Neural cell (in vitro differentiated cells): Measurements from ENCODE around the gene GNE. TPM values are rescaled to one million over a fixed set of nuclear protein-coding genes. Genes with fewer than 3 reads are reported as not detected.

Experiments
- H2AFZ ChIP-seq: fragments of 200-600, 300-800 bp; sonication (generic), shearing (Covaris generic); 2 replicates; pipeline ENCODE4 v1.6.0; 2014; ENCODE audit warnings: low read depth, mild to moderate bottlenecking, antibody characterized with exemption, low read length, moderate library complexity
- H3F3A ChIP-seq: fragments of 200-600 bp; shearing (Covaris generic); 2 replicates; pipeline ENCODE4 v1.6.1; 2016; ENCODE audit warnings: mild to moderate bottlenecking, moderate library complexity, mixed read lengths, antibody characterized with exemption, low read length; ENCODE audit not compliant: insufficient read depth, poor library complexity, severe bottlenecking
- H3K27ac ChIP-seq: fragments of 200-600, 300-800 bp; sonication (generic), shearing (Covaris generic); 2 replicates; pipeline ENCODE4 v1.5.1; 2014; ENCODE audit warnings: mild to moderate bottlenecking, low read length, moderate library complexity
- H3K27me3 ChIP-seq: fragments of 300-800, 200-600 bp; sonication (generic), shearing (Covaris generic); 2 replicates; pipeline ENCODE4 v1.6.0; 2014; ENCODE audit warnings: mild to moderate bottlenecking, low read depth, low read length, moderate library complexity; ENCODE audit not compliant: insufficient read depth
- H3K36me3 ChIP-seq: fragments of 300-800, 200-600 bp; sonication (generic), shearing (Covaris generic); 2 replicates; pipeline ENCODE4 v1.5.1; 2014; ENCODE audit warnings: mild to moderate bottlenecking, antibody characterized with exemption, low read length, moderate library complexity; ENCODE audit not compliant: insufficient read depth
- H3K4me2 ChIP-seq: fragments of 300-800, 200-600 bp; sonication (generic), shearing (Covaris generic); 2 replicates; pipeline ENCODE4 v1.6.0; 2014; ENCODE audit warnings: mild to moderate bottlenecking, low read length
- H3K4me3 ChIP-seq: fragments of 300-800, 200-600 bp; sonication (generic), shearing (Covaris generic); 2 replicates; pipeline ENCODE4 v1.5.1; 2014; ENCODE audit warnings: mild to moderate bottlenecking, low read length, moderate library complexity
- H3K79me2 ChIP-seq: fragments of 200-600 bp; shearing (Covaris generic); replicated peaks from 2 replicates; pipeline ENCODE4 v1.6.0; 2014; ENCODE audit warnings: mild to moderate bottlenecking, low read length, moderate library complexity; ENCODE audit not compliant: insufficient read depth
- H3K9ac ChIP-seq: fragments of 300-800, 200-600 bp; sonication (generic), shearing (Covaris generic); 2 replicates; pipeline ENCODE4 v1.6.1; 2016; ENCODE audit warnings: mild to moderate bottlenecking, low read length, mixed read lengths
- H3K9me2 ChIP-seq: fragments of 200-600 bp; shearing (Covaris generic); 2 replicates; pipeline ENCODE4 v1.6.1; 2016; ENCODE audit warnings: mild to moderate bottlenecking, low read length, mixed read lengths; ENCODE audit not compliant: insufficient read depth
- H3K9me3 ChIP-seq: fragments of 200-600, 300-800 bp; sonication (generic), shearing (Covaris generic); 2 replicates; pipeline ENCODE4 v1.6.1; 2016; ENCODE audit warnings: mild to moderate bottlenecking, mixed run types, low read length, moderate library complexity, mixed read lengths
- H4K20me1 ChIP-seq: fragments of 200-600 bp; shearing (Covaris generic); 2 replicates; pipeline ENCODE4 v1.6.1; 2016; ENCODE audit warnings: mild to moderate bottlenecking, mixed run types; ENCODE audit not compliant: insufficient read depth
- EP300 ChIP-seq: fragments of 450-650 bp; conservative IDR thresholded peaks from 2 replicates; pipeline ENCODE4 v1.6.1; 2014; ENCODE audit warnings: antibody characterized with exemption, mild to moderate bottlenecking, moderate library complexity; ENCODE audit not compliant: poor library complexity, severe bottlenecking
- EZH2 ChIP-seq: fragments of 200-600, 300-800 bp; shearing (Covaris generic), sonication (generic); IDR thresholded peaks from 2 replicates; pipeline ENCODE4 v1.6.1; 2014; ENCODE audit warnings: antibody characterized with exemption, low read length, borderline replicate concordance, mild to moderate bottlenecking; ENCODE audit not compliant: insufficient read depth, poor library complexity, severe bottlenecking
- MXI1 ChIP-seq: fragments of 450-650 bp; conservative IDR thresholded peaks from 2 replicates; pipeline ENCODE4 v1.6.1; 2014; ENCODE audit warnings: antibody characterized with exemption, mild to moderate bottlenecking; ENCODE audit not compliant: poor library complexity, severe bottlenecking
- POLR2AphosphoS5 ChIP-seq: IDR thresholded peaks from 2 replicates; pipeline ENCODE4 v1.6.1; 2012
- RAD21 ChIP-seq: fragments of 450-650 bp; conservative IDR thresholded peaks from 2 replicates; pipeline ENCODE4 v1.6.1; 2014; ENCODE audit warnings: antibody characterized with exemption, mild to moderate bottlenecking, moderate library complexity
- SMC3 ChIP-seq: fragments of 450-650 bp; conservative IDR thresholded peaks from 2 replicates; pipeline ENCODE4 v1.6.1; 2014; ENCODE audit warnings: antibody characterized with exemption, mild to moderate bottlenecking, moderate library complexity; ENCODE audit not compliant: poor library complexity
- TAF1 ChIP-seq: IDR thresholded peaks from 2 replicates; pipeline ENCODE4 v1.6.1; 2012; ENCODE audit warnings: low read depth
- polyA minus RNA-seq: library from RNA; depleted of rRNA, polyadenylated mRNA; stranded (reverse); fragments of >200 nt; gene quantifications from 2 replicates; pipeline ENCODE4 v1.2.3, GENCODE V29; 2014
- polyA plus RNA-seq: library from polyadenylated mRNA; depleted of rRNA; stranded (reverse); fragments of >200 nt; gene quantifications from 2 replicates; pipeline ENCODE4 v1.2.3, GENCODE V29; 2014
- TF ChIP-seq, protein P1 (sequence below): fragments of 450-650 bp; IDR thresholded peaks from 2 replicates; pipeline ENCODE4 v1.5.1; 2014; ENCODE audit warnings: antibody characterized with exemption, mild to moderate bottlenecking, moderate library complexity; ENCODE audit not compliant: poor library complexity, severe bottlenecking
- TF ChIP-seq, protein P2 (sequence below): IDR thresholded peaks from 2 replicates; pipeline ENCODE4 v1.6.1; 2012; ENCODE audit warnings: borderline replicate concordance

GNE gene, protein sequence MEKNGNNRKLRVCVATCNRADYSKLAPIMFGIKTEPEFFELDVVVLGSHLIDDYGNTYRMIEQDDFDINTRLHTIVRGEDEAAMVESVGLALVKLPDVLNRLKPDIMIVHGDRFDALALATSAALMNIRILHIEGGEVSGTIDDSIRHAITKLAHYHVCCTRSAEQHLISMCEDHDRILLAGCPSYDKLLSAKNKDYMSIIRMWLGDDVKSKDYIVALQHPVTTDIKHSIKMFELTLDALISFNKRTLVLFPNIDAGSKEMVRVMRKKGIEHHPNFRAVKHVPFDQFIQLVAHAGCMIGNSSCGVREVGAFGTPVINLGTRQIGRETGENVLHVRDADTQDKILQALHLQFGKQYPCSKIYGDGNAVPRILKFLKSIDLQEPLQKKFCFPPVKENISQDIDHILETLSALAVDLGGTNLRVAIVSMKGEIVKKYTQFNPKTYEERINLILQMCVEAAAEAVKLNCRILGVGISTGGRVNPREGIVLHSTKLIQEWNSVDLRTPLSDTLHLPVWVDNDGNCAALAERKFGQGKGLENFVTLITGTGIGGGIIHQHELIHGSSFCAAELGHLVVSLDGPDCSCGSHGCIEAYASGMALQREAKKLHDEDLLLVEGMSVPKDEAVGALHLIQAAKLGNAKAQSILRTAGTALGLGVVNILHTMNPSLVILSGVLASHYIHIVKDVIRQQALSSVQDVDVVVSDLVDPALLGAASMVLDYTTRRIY
- 22.7 and 29.2 TPM in 2 replicates for polyA plus RNA-seq
- 41.4 and 51.6 TPM in 2 replicates for polyA minus RNA-seq

DNA sequence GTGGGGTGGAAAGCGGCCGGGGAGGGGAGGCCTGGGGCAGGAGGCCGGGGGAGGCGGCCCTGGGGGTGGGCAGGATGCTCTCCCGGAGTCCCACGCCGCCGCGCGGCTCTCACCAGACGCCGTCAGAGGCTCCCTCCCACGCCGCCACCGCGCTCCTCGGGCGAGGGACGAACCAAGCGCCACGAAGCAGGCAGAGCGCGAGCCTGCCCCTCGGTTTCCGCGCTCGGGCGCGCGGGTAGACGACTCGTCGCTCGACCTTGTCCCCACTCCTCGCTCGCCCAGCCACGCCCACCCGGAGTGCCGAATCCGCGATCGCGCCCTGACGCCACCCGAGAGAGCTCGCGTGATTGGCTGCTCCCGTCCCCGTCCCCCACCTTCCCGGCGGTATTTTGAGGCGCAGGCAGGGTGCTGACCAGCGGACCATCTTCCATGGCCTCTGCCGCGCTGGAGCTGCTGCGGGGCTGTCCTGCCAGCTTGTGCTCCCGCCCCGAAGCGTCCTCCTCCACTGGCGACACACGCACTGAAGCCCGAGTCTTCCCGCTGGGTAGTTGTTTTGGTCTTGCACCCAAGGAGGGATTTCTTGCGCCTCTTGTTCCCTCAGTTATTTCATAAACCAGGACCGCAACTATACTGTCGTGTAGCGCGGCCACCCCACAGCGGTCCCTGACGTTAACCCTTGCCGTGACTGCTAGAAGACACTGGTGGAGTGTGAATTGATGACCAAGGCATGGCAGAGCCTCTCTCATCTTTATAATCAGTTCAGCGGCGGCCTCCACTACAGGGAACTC is at the start of gene GNE:
TSS of gene GNE (minus strand) at position 241 of the 788 bp plus-strand sequence. CDS start 9,093 bp downstream, outside the sequence.
- peak within 1 kb of the TSS; percentile 91 for H3K27ac ChIP-seq
- no peaks in the 10 kb centered on the region for H3K36me3 ChIP-seq
- H3K27me3 ChIP-seq, result no peaks in the 10 kb centered on the region
- H3K9me2 ChIP-seq, result no peaks in the 10 kb centered on the region
- H2AFZ ChIP-seq, result peak within 1 kb of the TSS; percentile 95
- H3K4me2 ChIP-seq, result peak within 1 kb of the TSS; percentile 53
- H3K9me3 ChIP-seq, result no peaks in the 10 kb centered on the region
- peak within 1 kb of the TSS; percentile 98 for H3K4me3 ChIP-seq
- H3F3A ChIP-seq, result no peaks in the 10 kb centered on the region
- peaks cover 16% of the 10 kb centered on the region for H3K79me2 ChIP-seq
- TF ChIP-seq, protein P1, sequence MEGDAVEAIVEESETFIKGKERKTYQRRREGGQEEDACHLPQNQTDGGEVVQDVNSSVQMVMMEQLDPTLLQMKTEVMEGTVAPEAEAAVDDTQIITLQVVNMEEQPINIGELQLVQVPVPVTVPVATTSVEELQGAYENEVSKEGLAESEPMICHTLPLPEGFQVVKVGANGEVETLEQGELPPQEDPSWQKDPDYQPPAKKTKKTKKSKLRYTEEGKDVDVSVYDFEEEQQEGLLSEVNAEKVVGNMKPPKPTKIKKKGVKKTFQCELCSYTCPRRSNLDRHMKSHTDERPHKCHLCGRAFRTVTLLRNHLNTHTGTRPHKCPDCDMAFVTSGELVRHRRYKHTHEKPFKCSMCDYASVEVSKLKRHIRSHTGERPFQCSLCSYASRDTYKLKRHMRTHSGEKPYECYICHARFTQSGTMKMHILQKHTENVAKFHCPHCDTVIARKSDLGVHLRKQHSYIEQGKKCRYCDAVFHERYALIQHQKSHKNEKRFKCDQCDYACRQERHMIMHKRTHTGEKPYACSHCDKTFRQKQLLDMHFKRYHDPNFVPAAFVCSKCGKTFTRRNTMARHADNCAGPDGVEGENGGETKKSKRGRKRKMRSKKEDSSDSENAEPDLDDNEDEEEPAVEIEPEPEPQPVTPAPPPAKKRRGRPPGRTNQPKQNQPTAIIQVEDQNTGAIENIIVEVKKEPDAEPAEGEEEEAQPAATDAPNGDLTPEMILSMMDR, result peak; percentile 22
- TF ChIP-seq EZH2 (no peak), SMC3 (no peak), EP300 (peak; percentile 64), MXI1 (peak; percentile 79), RAD21 (peak; percentile 15), TAF1 (peak; percentile 51), POLR2AphosphoS5 (peak; percentile 94)
- TF ChIP-seq, protein P2, sequence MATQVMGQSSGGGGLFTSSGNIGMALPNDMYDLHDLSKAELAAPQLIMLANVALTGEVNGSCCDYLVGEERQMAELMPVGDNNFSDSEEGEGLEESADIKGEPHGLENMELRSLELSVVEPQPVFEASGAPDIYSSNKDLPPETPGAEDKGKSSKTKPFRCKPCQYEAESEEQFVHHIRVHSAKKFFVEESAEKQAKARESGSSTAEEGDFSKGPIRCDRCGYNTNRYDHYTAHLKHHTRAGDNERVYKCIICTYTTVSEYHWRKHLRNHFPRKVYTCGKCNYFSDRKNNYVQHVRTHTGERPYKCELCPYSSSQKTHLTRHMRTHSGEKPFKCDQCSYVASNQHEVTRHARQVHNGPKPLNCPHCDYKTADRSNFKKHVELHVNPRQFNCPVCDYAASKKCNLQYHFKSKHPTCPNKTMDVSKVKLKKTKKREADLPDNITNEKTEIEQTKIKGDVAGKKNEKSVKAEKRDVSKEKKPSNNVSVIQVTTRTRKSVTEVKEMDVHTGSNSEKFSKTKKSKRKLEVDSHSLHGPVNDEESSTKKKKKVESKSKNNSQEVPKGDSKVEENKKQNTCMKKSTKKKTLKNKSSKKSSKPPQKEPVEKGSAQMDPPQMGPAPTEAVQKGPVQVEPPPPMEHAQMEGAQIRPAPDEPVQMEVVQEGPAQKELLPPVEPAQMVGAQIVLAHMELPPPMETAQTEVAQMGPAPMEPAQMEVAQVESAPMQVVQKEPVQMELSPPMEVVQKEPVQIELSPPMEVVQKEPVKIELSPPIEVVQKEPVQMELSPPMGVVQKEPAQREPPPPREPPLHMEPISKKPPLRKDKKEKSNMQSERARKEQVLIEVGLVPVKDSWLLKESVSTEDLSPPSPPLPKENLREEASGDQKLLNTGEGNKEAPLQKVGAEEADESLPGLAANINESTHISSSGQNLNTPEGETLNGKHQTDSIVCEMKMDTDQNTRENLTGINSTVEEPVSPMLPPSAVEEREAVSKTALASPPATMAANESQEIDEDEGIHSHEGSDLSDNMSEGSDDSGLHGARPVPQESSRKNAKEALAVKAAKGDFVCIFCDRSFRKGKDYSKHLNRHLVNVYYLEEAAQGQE, result peak; percentile 65
- no peaks in the 10 kb centered on the region for H4K20me1 ChIP-seq
- peak within 1 kb of the TSS; percentile 93 for H3K9ac ChIP-seq
